GM12874 (cell line): ENCODE measurements around the gene GRID2.

Experiments used
- TF ChIP-seq, protein P1 (sequence below): IDR thresholded peaks from 2 replicates; pipeline ENCODE4 v1.5.1; 2011; ENCODE audit warnings: low read depth, mild to moderate bottlenecking, control low read depth, low read length, moderate library complexity; ENCODE audit not compliant: insufficient read depth

GRID2 gene

DNA sequence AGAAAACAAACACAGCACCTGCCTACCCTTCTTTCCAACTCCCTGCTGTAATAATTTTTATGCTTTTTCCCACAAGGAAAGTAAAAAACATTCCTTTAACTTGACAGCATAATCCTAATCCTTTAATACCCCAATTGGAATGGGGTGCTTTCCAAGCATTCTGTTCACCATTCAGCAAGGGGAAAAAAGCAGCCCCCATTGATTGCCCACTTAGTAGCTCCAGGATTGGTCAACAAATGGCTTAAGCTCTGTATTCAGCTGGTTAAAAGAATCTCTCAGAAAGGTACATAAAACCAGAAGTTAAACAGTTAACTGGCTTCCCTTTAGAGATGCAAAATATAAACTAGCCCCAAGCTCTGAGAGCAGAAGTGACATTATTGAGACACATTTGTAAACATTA is 1330.0 kb downstream of the GRID2 start:
- TF ChIP-seq, protein P1, sequence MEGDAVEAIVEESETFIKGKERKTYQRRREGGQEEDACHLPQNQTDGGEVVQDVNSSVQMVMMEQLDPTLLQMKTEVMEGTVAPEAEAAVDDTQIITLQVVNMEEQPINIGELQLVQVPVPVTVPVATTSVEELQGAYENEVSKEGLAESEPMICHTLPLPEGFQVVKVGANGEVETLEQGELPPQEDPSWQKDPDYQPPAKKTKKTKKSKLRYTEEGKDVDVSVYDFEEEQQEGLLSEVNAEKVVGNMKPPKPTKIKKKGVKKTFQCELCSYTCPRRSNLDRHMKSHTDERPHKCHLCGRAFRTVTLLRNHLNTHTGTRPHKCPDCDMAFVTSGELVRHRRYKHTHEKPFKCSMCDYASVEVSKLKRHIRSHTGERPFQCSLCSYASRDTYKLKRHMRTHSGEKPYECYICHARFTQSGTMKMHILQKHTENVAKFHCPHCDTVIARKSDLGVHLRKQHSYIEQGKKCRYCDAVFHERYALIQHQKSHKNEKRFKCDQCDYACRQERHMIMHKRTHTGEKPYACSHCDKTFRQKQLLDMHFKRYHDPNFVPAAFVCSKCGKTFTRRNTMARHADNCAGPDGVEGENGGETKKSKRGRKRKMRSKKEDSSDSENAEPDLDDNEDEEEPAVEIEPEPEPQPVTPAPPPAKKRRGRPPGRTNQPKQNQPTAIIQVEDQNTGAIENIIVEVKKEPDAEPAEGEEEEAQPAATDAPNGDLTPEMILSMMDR = no peak

DNA sequence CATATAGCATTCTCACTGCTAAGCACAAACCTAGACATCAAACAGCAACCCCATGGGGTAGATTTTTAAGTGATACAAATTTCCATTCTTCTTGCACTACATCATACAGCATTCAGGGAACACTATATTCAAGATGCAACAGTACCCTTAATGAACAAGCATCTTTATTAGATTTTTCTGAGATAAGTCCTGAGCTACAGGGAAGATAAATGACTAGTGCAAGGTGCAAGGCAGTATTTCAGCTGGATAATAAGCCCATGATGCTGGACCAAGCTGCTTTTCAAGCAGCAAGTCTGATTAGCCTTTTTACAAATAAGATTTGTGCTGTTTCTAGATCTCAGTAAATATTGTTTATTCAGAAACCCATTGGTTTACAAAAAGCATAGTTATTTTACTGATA is 1332.2 kb downstream of the GRID2 start:
- TF ChIP-seq, protein P1 = no peak

DNA sequence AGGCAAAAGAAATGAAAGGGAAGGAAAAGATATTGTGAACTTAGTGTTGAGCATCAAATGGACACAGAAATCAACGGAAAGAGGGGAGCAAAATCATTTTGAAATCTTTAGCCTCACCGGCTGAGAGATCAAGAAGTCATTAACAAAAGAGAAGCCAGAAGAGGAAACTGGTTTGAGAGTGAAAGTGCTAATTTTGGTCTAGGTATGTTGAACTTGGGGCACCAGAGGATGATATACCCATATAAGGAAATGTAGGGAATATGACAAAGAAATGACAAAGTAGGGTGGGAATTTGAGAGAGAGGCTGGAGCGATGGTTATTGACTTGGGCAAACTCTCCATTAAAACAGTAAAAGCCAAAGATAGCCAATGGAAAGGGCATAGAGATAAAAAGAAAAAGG is 1341.4 kb downstream of the GRID2 start:
- TF ChIP-seq, protein P1 = no peak

DNA sequence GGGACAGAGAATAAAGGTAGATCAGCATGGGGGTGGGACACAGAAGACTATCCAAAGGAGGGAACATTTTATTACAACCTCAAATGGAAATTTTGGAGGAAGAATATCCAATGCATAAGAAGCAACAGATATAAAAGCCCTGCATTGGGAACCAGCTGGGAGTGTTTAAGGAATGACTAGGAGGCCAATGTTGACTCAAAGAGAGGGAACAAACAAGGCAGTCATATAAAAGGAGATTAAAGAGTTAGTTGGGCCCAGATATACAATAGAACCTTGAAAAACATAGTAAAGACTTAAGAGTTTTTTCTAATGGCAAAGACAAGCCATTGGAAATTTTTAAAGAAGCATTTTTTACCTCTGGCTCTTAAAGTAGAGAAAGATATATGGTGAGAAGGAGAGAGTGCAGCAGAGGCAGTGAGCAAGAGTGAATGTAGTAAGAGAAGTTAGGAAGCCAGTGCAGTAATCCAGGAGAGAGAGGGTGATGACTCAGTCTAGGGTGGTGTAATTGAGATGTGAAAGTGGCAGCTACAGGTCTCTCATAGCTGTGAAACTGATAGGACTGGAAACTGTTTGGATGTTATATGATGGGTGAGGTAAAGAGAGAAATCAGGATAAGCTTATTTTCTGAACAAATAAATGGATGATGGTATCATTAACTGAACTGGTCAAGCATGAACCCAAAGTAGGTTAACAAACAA is 1342.6 kb downstream of the GRID2 start:
- TF ChIP-seq, protein P1 = no peak

DNA sequence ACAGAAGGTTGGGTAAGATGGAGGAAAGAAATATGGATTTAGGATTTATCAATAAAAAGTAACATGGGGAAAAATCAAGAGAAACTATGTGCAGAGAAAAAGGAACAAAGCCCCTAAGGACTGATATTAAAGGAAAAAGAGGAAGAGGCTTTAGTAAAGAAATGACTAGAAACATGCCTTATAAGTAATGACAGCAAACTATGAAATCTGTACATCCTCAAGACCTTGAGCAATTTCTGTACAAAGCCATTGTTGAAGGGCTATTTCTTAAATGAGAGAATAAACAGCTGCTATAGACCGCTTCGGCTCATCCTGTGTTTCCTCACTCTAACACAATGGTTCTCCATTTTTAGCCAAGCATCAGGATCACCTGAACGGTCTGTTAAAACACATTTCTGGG is 1344.5 kb downstream of the GRID2 start:
- TF ChIP-seq, protein P1 = no peak

DNA sequence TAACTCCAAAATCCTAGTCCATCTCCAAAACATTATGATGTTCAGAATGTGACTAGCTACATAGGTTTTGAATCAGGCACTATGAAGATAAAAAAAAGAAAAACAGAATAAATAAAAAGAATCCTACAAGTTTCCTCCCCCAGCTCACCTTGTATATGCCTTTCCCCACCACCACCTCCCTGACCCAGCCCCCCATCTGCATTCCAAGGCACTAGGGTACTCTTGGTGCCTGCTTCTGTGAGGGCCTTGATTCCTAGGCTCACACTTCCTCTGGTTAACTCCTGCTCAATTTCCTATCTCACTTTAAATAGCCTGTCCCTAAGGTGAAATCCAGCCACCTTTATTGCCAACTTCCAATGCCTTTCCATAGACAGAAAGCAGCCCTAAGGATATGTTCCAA is 1346.1 kb downstream of the GRID2 start:
- TF ChIP-seq, protein P1 = no peak

DNA sequence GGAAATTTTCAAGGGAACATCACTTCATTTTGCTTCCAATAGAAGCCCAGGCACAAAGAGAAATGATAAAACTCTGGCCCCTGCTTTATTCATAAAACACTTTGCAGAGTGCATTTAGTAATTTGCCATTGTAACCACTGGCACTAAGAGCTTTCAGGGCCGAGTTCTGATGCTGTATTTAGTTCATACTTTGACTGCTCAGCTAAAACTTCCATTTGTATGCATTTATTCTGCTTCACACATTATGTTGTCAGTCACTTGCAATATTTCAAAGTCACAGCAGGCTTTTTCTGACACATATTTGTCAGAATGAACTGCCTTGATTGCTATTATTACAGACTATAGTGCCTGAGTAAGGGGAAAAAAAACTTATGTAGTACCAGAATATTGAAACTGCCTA is 1350.4 kb downstream of the GRID2 start:
- TF ChIP-seq, protein P1 = no peak

DNA sequence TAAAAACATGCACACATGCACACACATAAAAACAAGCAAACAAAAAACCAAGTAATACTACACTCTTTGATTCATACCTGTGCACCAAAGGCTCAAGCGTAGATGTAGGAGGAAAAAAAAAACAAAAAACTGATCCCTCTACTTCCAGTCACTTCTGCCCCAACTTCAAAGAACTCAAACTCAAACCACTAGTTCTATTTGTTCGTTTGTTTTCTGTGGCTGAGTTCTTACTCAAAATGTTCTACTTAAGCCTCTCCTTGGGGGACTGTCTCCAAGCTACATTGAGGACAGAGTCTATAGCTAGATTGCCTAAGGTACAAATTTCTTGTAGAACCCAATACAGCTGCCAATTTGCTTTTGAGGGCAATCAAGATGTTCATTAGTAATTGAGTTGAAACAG is 1353.8 kb downstream of the GRID2 start:
- TF ChIP-seq, protein P1 = no peak
